NCI-H1930 (cell line): ENCODE measurements around the gene TCEAL1.
"Not testable (repeated sequence)": the region's sequence is repeated elsewhere in the genome, so short reads cannot be mapped to it uniquely, and the experiment has no call there.

Experiments
- DNase-seq, 2 experiments: peaks; one replicate each; lab custom pipeline; 2025; lab: John Stamatoyannopoulos, UW

TCEAL1 gene

GRCh38 chrX:103628386-103629317 lies at the start of gene TCEAL1:
Gene TCEAL1 (plus strand): TSS chrX:103628975. CDS start chrX:103629917, 942 bp downstream.
- peak; percentile 3 to 21 for DNase-seq

- peak in 1 of 2 experiments; percentile 1 for DNase-seq
Measured at GRCh38 chrX:103584596-103584995, 44.2 kb upstream of the TCEAL1 start.

- peak; percentile 3 to 28 for DNase-seq
Measured at GRCh38 chrX:103585411-103586313, 43.1 kb upstream of the TCEAL1 start, which contains the start of gene TCEAL4. Gene TCEAL4 (plus strand): TSS chrX:103585515. CDS start chrX:103586676, 1,161 bp downstream.

GRCh38 chrX:103586314-103586646 lies 42.5 kb upstream of the TCEAL1 start:
- no peak for DNase-seq

- no peak for DNase-seq
Measured at GRCh38 chrX:103586659-103587058, 42.1 kb upstream of the TCEAL1 start.

- DNase-seq: not testable (repeated sequence)
Measured at GRCh38 chrX:103592295-103592694, 36.5 kb upstream of the TCEAL1 start.

GRCh38 chrX:103595202-103595601 lies 33.6 kb upstream of the TCEAL1 start:
- DNase-seq: not testable (repeated sequence)

GRCh38 chrX:103607364-103608305 lies 21.1 kb upstream of the TCEAL1 start, which contains the start of gene TCEAL3:
Gene TCEAL3 (plus strand): TSS chrX:103607963. CDS start chrX:103609065, 1,102 bp downstream.
- DNase-seq: peak; percentile 9 to 54

GRCh38 chrX:103608306-103608963 lies 20.3 kb upstream of the TCEAL1 start:
- no peak for DNase-seq

- DNase-seq: no peak
Measured at GRCh38 chrX:103610282-103610681, 18.5 kb upstream of the TCEAL1 start.

- DNase-seq: no peak
Measured at GRCh38 chrX:103613362-103613890, 15.3 kb upstream of the TCEAL1 start.

- no peak for DNase-seq
Measured at GRCh38 chrX:103614999-103615398, 13.8 kb upstream of the TCEAL1 start.

GRCh38 chrX:103615781-103616371 lies 12.9 kb upstream of the TCEAL1 start:
- no peak for DNase-seq

GRCh38 chrX:103616676-103617186 lies 12.0 kb upstream of the TCEAL1 start:
- DNase-seq: no peak

GRCh38 chrX:103624111-103624510 lies 4.7 kb upstream of the TCEAL1 start:
- no peak for DNase-seq

GRCh38 chrX:103626855-103627254 lies 1.9 kb upstream of the TCEAL1 start:
- DNase-seq: no peak

GRCh38 chrX:103629318-103630170 lies 769 bp downstream of the TCEAL1 start:
- peak; percentile 45 to 56 for DNase-seq

GRCh38 chrX:103630171-103630511 lies 1.4 kb downstream of the TCEAL1 start:
- no peak for DNase-seq

- no peak for DNase-seq
Measured at GRCh38 chrX:103631145-103631544, 2.4 kb downstream of the TCEAL1 start.
